Activated T-cell treated with anti-CD3 and anti-CD28 coated beads for 1 hour (primary cell): Measurements from ENCODE around the gene WDFY3.
"Not testable (repeated sequence)": the region's sequence is repeated elsewhere in the genome, so short reads cannot be mapped to it uniquely, and the experiment has no call there.

Experiments used
- DNase-seq: peaks from one replicate; pipeline ENCODE4 v3.0.0-alpha.2; 2020; ENCODE audit warnings: low read depth

Gene WDFY3

GRCh38 chr4:84673475-84674240 lies 292.8 kb downstream of the WDFY3 start:
- no peak for DNase-seq

GRCh38 chr4:84672177-84672576 lies 294.3 kb downstream of the WDFY3 start:
- no peak for DNase-seq

GRCh38 chr4:84669201-84669600 lies 297.3 kb downstream of the WDFY3 start:
- DNase-seq, result no peak

- DNase-seq, result no peak
Measured at GRCh38 chr4:84666439-84666838, 300.1 kb downstream of the WDFY3 start.

- DNase-seq, result not testable (repeated sequence)
Measured at GRCh38 chr4:84664767-84665166, 301.7 kb downstream of the WDFY3 start.

GRCh38 chr4:84661191-84661939 lies 305.1 kb downstream of the WDFY3 start:
- no peak for DNase-seq

GRCh38 chr4:84660606-84661005 lies 305.9 kb downstream of the WDFY3 start:
- no peak for DNase-seq

- DNase-seq, result no peak
Measured at GRCh38 chr4:84652478-84652877, 314.0 kb downstream of the WDFY3 start.

- DNase-seq, result no peak
Measured at GRCh38 chr4:84651499-84651898, 315.0 kb downstream of the WDFY3 start.

GRCh38 chr4:84648863-84649647 lies 317.4 kb downstream of the WDFY3 start:
- no peak for DNase-seq

- no peak for DNase-seq
Measured at GRCh38 chr4:84648178-84648577, 318.3 kb downstream of the WDFY3 start.

GRCh38 chr4:84647312-84647884 lies 319.1 kb downstream of the WDFY3 start:
- DNase-seq, result no peak

- no peak for DNase-seq
Measured at GRCh38 chr4:84644087-84644486, 322.4 kb downstream of the WDFY3 start.

- DNase-seq, result no peak
Measured at GRCh38 chr4:84639145-84639544, 327.3 kb downstream of the WDFY3 start.

GRCh38 chr4:84638092-84638491 lies 328.4 kb downstream of the WDFY3 start:
- DNase-seq, result no peak

- no peak for DNase-seq
Measured at GRCh38 chr4:84634961-84635360, 331.5 kb downstream of the WDFY3 start.

- no peak for DNase-seq
Measured at GRCh38 chr4:84632092-84632491, 334.4 kb downstream of the WDFY3 start.

- DNase-seq, result no peak
Measured at GRCh38 chr4:84631573-84631972, 334.9 kb downstream of the WDFY3 start.

GRCh38 chr4:84626673-84627072 lies 339.8 kb downstream of the WDFY3 start:
- DNase-seq, result no peak

- DNase-seq, result no peak
Measured at GRCh38 chr4:84623661-84624060, 342.8 kb downstream of the WDFY3 start.

GRCh38 chr4:84622959-84623358 lies 343.5 kb downstream of the WDFY3 start:
- DNase-seq, result no peak
